Measurements from ENCODE around the gene ACSL4. TPM values are rescaled to one million over a fixed set of nuclear protein-coding genes. Genes with fewer than 3 reads are reported as not detected.
"Not testable (repeated sequence)": the region's sequence is repeated elsewhere in the genome, so short reads cannot be mapped to it uniquely, and the experiment has no call there.

ACSL4 gene
- polyA plus RNA-seq, 1 donor from 2014 or later: 101 TPM

DNA sequence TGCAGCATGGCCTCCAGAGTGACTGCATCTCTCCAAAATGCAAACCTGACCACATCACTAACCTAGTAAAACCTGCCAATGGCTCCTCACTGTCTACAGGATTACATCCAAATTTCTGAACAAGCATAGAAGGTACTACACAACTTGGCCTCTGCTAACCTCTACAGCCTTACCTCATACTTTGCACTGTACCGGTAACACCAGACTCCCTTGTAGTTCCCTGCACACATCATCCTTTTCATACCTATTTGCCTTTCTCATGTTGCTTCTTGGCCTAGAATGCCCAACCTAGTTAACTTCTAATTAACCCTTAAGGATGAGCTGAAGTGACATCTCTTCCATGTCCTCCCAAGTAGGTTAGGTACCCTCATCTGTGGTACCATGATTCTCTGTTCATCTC, 74.7 kb downstream of the ACSL4 start:
- H3K36me3 ChIP-seq (ENCODE audit: insufficient read depth, low read length): no peaks in the 10 kb centered on the region
- no peak overlapping the region for H3K27ac ChIP-seq (ENCODE audit: low read length)
- no peak overlapping the region for H3K4me3 ChIP-seq (ENCODE audit: low read length)
- H3K9me2 ChIP-seq (ENCODE audit: insufficient read depth, low read length): no peaks in the 10 kb centered on the region
- no peaks in the 10 kb centered on the region for H3K9me3 ChIP-seq (ENCODE audit: low read length)
- no peaks in the 10 kb centered on the region for H3F3A ChIP-seq (ENCODE audit: insufficient read depth, low read length, poor library complexity, severe bottlenecking)
- H2AFZ ChIP-seq (ENCODE audit: low read depth, low read length): no peak overlapping the region
- H4K20me1 ChIP-seq (ENCODE audit: insufficient read depth): no peaks in the 10 kb centered on the region
- H3K9ac ChIP-seq (ENCODE audit: low read length): no peak overlapping the region
- H3K27me3 ChIP-seq (ENCODE audit: insufficient read depth, low read depth, low read length): no peaks in the 10 kb centered on the region
- TF ChIP-seq CTCF (IDR thresholded peaks at IDR 0.05; ENCODE audit: poor library complexity, severe bottlenecking): no peak
- no peak for TF ChIP-seq POLR2AphosphoS5 (IDR thresholded peaks at IDR 0.05)
- TF ChIP-seq EZH2 (IDR thresholded peaks at IDR 0.05; ENCODE audit: borderline replicate concordance, insufficient read depth, low read length, poor library complexity, severe bottlenecking): no peak
- no peak for TF ChIP-seq RAD21 (conservative IDR thresholded peaks at IDR 0.05)
- TF ChIP-seq MXI1 (conservative IDR thresholded peaks at IDR 0.05; ENCODE audit: poor library complexity, severe bottlenecking): no peak
- no peak for TF ChIP-seq TAF1 (IDR thresholded peaks at IDR 0.05; ENCODE audit: low read depth)
- TF ChIP-seq, protein P1, sequence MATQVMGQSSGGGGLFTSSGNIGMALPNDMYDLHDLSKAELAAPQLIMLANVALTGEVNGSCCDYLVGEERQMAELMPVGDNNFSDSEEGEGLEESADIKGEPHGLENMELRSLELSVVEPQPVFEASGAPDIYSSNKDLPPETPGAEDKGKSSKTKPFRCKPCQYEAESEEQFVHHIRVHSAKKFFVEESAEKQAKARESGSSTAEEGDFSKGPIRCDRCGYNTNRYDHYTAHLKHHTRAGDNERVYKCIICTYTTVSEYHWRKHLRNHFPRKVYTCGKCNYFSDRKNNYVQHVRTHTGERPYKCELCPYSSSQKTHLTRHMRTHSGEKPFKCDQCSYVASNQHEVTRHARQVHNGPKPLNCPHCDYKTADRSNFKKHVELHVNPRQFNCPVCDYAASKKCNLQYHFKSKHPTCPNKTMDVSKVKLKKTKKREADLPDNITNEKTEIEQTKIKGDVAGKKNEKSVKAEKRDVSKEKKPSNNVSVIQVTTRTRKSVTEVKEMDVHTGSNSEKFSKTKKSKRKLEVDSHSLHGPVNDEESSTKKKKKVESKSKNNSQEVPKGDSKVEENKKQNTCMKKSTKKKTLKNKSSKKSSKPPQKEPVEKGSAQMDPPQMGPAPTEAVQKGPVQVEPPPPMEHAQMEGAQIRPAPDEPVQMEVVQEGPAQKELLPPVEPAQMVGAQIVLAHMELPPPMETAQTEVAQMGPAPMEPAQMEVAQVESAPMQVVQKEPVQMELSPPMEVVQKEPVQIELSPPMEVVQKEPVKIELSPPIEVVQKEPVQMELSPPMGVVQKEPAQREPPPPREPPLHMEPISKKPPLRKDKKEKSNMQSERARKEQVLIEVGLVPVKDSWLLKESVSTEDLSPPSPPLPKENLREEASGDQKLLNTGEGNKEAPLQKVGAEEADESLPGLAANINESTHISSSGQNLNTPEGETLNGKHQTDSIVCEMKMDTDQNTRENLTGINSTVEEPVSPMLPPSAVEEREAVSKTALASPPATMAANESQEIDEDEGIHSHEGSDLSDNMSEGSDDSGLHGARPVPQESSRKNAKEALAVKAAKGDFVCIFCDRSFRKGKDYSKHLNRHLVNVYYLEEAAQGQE (IDR thresholded peaks at IDR 0.05; ENCODE audit: borderline replicate concordance): no peak
- TF ChIP-seq EP300 (conservative IDR thresholded peaks at IDR 0.05; ENCODE audit: poor library complexity, severe bottlenecking): no peak
- no peak for TF ChIP-seq SMC3 (conservative IDR thresholded peaks at IDR 0.05; ENCODE audit: poor library complexity)
- H3K4me2 ChIP-seq (ENCODE audit: low read length): no peak overlapping the region
- H3K79me2 ChIP-seq (replicated peaks; ENCODE audit: insufficient read depth, low read length): no peaks in the 10 kb centered on the region

DNA sequence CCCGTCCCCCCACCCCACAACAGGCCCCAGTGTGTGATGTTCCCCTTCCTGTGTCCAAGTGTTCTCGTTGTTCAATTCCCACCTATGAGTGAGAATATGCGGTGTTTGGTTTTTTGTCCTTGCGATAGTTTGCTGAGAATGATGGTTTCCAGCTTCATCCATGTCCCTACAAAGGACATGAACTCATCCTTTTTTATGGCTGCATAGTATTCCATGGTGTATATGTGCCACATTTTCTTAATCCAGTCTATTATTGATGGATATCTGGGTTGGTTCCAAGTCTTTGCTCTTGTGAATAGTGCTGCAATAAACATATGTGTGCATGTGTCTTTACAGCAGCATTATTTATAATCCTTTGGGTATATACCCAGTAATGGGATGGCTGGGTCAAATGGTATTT, 75.7 kb downstream of the ACSL4 start:
- H3K9ac ChIP-seq (ENCODE audit: low read length); H3F3A ChIP-seq (ENCODE audit: insufficient read depth, low read length, poor library complexity, severe bottlenecking); H3K79me2 ChIP-seq (replicated peaks; ENCODE audit: insufficient read depth, low read length); H3K9me3 ChIP-seq (ENCODE audit: low read length); H3K4me3 ChIP-seq (ENCODE audit: low read length); H2AFZ ChIP-seq (ENCODE audit: low read depth, low read length); H4K20me1 ChIP-seq (ENCODE audit: insufficient read depth); H3K9me2 ChIP-seq (ENCODE audit: insufficient read depth, low read length); H3K27me3 ChIP-seq (ENCODE audit: insufficient read depth, low read depth, low read length); H3K4me2 ChIP-seq (ENCODE audit: low read length); H3K36me3 ChIP-seq (ENCODE audit: insufficient read depth, low read length); H3K27ac ChIP-seq (ENCODE audit: low read length): not testable (repeated sequence)

- Histone ChIP-seq H3K9me3 (ENCODE audit: low read length) (no peaks in the 10 kb centered on the region), H3F3A (ENCODE audit: insufficient read depth, low read length, poor library complexity, severe bottlenecking) (no peaks in the 10 kb centered on the region)
Observed at GRCh38 chrX:109656774-109657173, 76.3 kb downstream of the ACSL4 start.

More at GRCh38 chrX:109656774-109657173, 76.3 kb downstream of the ACSL4 start:
- TF ChIP-seq RAD21 (conservative IDR thresholded peaks at IDR 0.05) (no peak), POLR2AphosphoS5 (IDR thresholded peaks at IDR 0.05) (no peak), TAF1 (IDR thresholded peaks at IDR 0.05; ENCODE audit: low read depth) (no peak), EZH2 (IDR thresholded peaks at IDR 0.05; ENCODE audit: borderline replicate concordance, insufficient read depth, low read length, poor library complexity, severe bottlenecking) (no peak), MXI1 (conservative IDR thresholded peaks at IDR 0.05; ENCODE audit: poor library complexity, severe bottlenecking) (no peak), SMC3 (conservative IDR thresholded peaks at IDR 0.05; ENCODE audit: poor library complexity) (no peak), CTCF (IDR thresholded peaks at IDR 0.05; ENCODE audit: poor library complexity, severe bottlenecking) (no peak), EP300 (conservative IDR thresholded peaks at IDR 0.05; ENCODE audit: poor library complexity, severe bottlenecking) (no peak)
- TF ChIP-seq, protein P1 (IDR thresholded peaks at IDR 0.05; ENCODE audit: borderline replicate concordance): no peak
- H3K36me3 ChIP-seq (ENCODE audit: insufficient read depth, low read length): no peaks in the 10 kb centered on the region
- no peak overlapping the region for H3K4me2 ChIP-seq (ENCODE audit: low read length)
- H3K27me3 ChIP-seq (ENCODE audit: insufficient read depth, low read depth, low read length): no peaks in the 10 kb centered on the region
- no peaks in the 10 kb centered on the region for H3K79me2 ChIP-seq (replicated peaks; ENCODE audit: insufficient read depth, low read length)
- no peak overlapping the region for H3K9ac ChIP-seq (ENCODE audit: low read length)
- no peak overlapping the region for H2AFZ ChIP-seq (ENCODE audit: low read depth, low read length)
- H3K27ac ChIP-seq (ENCODE audit: low read length): no peak overlapping the region
- no peaks in the 10 kb centered on the region for H4K20me1 ChIP-seq (ENCODE audit: insufficient read depth)
- H3K4me3 ChIP-seq (ENCODE audit: low read length): no peak overlapping the region
- no peaks in the 10 kb centered on the region for H3K9me2 ChIP-seq (ENCODE audit: insufficient read depth, low read length)
